ENCODE measurements around the gene CNTNAP2.

DNA sequence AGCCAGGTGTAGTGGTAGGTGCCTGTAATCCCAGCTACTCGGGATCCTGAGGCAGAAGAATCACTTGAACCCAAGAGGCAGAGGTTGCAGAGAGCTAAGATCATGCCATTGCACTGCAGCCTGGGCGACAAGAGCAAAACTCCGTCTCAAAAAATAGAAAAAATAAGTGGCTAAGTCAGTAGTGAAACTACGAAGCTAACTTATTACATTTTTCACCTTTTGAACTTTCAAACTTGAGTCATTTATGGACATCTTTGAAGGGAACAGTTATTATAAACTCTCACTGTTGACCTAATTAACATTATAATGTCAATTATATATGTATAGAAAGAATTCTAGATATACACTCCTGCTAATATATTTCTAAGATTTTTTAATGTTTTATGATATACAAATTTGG is 1932.5 kb downstream of the CNTNAP2 start:
- TF ChIP-seq, protein P1, sequence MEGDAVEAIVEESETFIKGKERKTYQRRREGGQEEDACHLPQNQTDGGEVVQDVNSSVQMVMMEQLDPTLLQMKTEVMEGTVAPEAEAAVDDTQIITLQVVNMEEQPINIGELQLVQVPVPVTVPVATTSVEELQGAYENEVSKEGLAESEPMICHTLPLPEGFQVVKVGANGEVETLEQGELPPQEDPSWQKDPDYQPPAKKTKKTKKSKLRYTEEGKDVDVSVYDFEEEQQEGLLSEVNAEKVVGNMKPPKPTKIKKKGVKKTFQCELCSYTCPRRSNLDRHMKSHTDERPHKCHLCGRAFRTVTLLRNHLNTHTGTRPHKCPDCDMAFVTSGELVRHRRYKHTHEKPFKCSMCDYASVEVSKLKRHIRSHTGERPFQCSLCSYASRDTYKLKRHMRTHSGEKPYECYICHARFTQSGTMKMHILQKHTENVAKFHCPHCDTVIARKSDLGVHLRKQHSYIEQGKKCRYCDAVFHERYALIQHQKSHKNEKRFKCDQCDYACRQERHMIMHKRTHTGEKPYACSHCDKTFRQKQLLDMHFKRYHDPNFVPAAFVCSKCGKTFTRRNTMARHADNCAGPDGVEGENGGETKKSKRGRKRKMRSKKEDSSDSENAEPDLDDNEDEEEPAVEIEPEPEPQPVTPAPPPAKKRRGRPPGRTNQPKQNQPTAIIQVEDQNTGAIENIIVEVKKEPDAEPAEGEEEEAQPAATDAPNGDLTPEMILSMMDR (IDR thresholded peaks at IDR 0.05; ENCODE audit: insufficient read depth, low read length, poor library complexity, severe bottlenecking) = no peak
- TF ChIP-seq EZH2phosphoT487 (conservative IDR thresholded peaks at IDR 0.05; ENCODE audit: low read length) = no peak
